Measurements from ENCODE around the gene NPHP1. TPM values are rescaled to one million over a fixed set of nuclear protein-coding genes. Genes with fewer than 3 reads are reported as not detected.

The NPHP1 gene
- total RNA-seq (2022; extraction: Qiagen RNA extraction): 7.3 to 8.6 TPM (median 8.1 TPM) in 5 replicates

DNA sequence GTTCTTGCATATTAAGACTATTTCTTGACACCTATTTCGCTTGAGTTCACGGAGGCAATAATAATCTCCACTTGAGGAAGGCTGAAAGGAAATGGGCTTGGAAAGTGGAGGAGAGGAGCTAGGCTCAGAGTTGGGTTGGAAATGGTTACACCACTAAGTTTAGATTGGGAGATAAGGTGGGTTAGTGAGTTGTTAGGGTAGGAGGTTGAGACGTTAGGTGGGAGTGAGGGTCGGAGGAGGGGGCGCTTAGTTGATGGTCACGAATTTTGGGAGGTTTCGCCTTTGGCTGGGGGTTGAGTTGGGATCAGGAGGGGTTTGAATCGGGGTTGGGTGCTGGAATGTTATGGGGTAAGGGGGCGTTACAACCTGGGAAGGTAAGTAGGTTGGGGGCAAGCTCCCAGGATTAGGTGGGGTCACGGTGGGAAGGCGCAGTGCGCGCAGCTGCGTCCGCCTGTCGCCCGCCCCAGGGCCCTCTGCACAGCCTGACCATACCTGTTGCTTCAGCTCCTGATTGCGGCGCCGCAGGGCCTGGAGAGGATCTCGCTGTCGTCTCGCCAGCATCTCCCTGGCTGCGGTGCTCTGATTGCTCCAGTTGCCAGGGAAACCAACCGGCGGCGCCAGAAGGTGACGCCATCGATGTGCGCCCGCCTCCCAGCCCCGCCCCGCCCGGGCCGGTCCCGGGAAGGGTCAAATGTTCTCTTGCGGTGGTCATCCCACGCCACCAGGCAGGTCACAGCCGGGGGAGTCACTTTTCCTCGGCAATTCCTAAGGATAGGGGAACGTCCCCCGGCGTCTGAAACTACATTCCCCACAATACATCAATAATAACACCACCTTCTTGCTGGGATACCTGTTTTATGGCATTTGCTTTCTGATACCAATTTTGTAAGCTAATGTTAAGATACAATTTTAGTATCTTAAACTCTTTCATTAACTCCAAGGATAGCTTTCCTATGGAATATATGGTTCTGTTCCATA is at the start of gene NPHP1:
Gene NPHP1, minus strand, starts transcription at position 606 of the 978 bp plus-strand sequence. Its CDS starts 45 bp downstream, at position 561.

DNA sequence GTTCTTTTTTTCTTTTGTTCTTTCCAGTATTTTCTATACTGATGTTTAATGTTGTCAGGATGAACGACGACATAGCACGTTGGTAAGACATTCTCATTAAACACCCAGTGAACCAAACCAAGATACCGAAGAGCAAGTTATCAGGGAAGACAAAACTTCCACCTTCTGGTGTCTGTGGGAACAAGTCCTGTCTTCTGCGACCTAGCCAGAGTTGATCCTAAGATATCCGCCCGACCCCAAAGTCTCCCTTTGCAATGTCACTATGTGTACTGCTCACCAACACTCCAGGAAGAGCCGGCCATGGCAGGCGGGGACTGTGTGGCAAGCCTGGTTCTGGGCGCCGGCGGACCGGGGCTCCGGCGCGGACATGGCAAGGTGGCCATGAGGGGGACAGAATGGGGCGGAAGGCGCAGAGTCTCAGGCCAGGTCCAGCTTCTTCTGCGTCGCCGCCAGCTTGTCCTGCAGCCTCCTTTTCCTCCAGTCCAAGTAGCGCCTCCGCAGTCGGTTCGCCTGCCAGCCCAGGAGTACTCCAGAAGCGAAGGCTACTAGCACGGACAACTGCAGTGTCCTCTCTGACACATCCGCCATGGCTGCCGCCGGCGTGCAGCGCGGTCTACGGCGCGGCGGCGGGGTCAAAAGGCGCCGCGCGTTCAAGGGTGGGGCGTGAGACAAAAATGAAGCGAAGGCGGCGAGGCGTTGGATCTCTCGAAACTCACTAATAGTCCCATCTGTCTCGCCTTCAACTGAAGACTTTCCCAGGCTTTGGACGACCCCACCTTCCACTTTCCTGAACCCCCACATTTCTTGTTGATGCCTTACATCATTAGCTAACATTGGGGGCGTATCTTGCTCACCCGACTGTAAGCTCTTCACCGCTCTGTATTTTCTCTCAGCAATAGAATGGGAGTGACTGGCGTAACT is 7.4 kb upstream of the NPHP1 start, which contains the start of gene MTLN:
Gene MTLN, minus strand, starts transcription at position 610 of the 921 bp plus-strand sequence. Its CDS starts 22 bp downstream, at position 588.

DNA sequence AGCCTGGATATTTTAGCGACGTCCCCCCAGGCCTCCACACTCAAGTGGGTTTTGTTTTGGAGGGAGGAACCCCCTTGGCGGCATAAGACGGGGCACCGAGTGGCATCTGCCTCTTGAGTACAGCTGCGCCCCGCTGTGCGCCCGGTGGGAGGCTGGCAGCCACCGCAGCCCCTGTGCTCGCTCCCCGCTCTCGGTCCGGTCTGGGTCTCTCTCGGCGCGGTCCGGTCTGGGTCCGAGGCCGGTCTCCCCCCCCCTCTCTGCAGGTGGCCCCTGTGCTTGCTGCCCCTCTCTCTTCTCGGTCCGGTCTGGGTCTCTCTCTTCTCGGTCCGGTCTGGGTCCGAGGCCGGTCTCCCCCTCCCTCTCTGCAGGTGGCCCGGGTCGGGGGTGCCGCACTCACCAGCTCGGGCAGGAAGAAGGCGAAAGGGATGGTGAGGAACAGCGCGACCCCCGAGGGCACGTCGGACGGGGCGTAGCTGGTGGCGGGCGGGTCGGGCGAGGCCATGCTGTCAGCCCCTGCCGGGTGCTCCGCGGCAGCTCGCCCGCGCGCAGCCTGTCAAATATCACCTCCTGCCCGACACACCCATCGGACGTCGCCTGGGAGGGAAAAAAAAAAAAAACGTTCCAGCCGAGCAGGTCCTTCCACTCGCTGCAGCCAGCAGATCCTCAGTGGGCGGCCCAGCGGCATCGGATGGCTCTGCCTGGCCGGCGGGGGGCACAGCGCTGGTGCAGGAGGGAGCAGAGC is 89.4 kb downstream of the NPHP1 start, which contains the start of gene MALL:
Gene MALL, minus strand, starts transcription at position 532 of the 742 bp plus-strand sequence. Its CDS starts 30 bp downstream, at position 502.

Other genes starting within 250 kb of the NPHP1 start
- gene MALL, start 89.2 kb downstream of the NPHP1 start, total RNA-seq (2022; extraction: Qiagen RNA extraction): 139 to 166 TPM (median 147 TPM) in 5 replicates
- gene MTLN, start 7.5 kb upstream of the NPHP1 start, total RNA-seq (2022; extraction: Qiagen RNA extraction): 118 to 130 TPM (median 126 TPM) in 5 replicates

All from A549 treated with Mapracorat at 1 μM for 4 hours (cell line).